GM21529 (cell line): Measurements from ENCODE around the gene AK9.

Experiments used
- ATAC-seq: cut with Tn5 transposase; IDR thresholded peaks from one replicate; pipeline ENCODE4 v1.9.1; 2021; ENCODE audit not compliant: unreplicated experiment

AK9 gene

GRCh38 chr6:109460161-109460829, 230.7 kb downstream of the AK9 start:
- ATAC-seq = no peak

GRCh38 chr6:109458774-109459531, 232.0 kb downstream of the AK9 start:
- ATAC-seq = peak; percentile 25

GRCh38 chr6:109457562-109457996, 233.4 kb downstream of the AK9 start:
- no peak for ATAC-seq

- ATAC-seq = no peak
Measured at GRCh38 chr6:109456710-109457561, 234.1 kb downstream of the AK9 start.

GRCh38 chr6:109456111-109456583, 234.9 kb downstream of the AK9 start:
- peak; percentile 9 for ATAC-seq

- ATAC-seq = peak; percentile 52
Measured at GRCh38 chr6:109455437-109456110, 235.4 kb downstream of the AK9 start, which contains the start of gene MICAL1. MICAL1 (minus strand) TSS chr6:109455772; CDS start chr6:109454196, 1,576 bp downstream.

- ATAC-seq = peak; percentile 36
Measured at GRCh38 chr6:109454496-109455436, 236.2 kb downstream of the AK9 start.

- ATAC-seq = no peak
Measured at GRCh38 chr6:109453594-109454495, 237.2 kb downstream of the AK9 start.

- ATAC-seq = no peak
Measured at GRCh38 chr6:109453156-109453555, 237.8 kb downstream of the AK9 start.

GRCh38 chr6:109452181-109452580, 238.8 kb downstream of the AK9 start:
- ATAC-seq = no peak

GRCh38 chr6:109451376-109451775, 239.6 kb downstream of the AK9 start:
- no peak for ATAC-seq

- no peak for ATAC-seq
Measured at GRCh38 chr6:109450801-109451200, 240.2 kb downstream of the AK9 start.

- ATAC-seq = no peak
Measured at GRCh38 chr6:109449795-109450673, 241.0 kb downstream of the AK9 start.

- ATAC-seq = no peak
Measured at GRCh38 chr6:109449064-109449794, 241.8 kb downstream of the AK9 start.

GRCh38 chr6:109448615-109449014, 242.4 kb downstream of the AK9 start:
- ATAC-seq = no peak

- ATAC-seq = no peak
Measured at GRCh38 chr6:109447878-109448555, 243.0 kb downstream of the AK9 start.
